K562 (cell line): ENCODE measurements around the gene ABLIM2. TPM values are rescaled to one million over a fixed set of nuclear protein-coding genes. Genes with fewer than 3 reads are reported as not detected.

Experiments used
- ATAC-seq: fragments of 200-7000 bp; cut with Tn5 transposase; 3 replicates; pipeline ENCODE4 v1.9.1; 2020; ENCODE audit warnings: moderate library complexity
- BruUV-seq: library from RNA; stranded (reverse); fragments of 400-500 nt; replicated peaks from 2 replicates; lab custom pipeline; 2021; lab: Mats Ljungman, UMichigan
- CTCF ChIA-PET: fragments of 300-600 bp; formaldehyde crosslinking; extraction: SDS; loops from one replicate; lab custom pipeline; 2021; ENCODE audit warnings: low intra/inter-chr PET ratio; lab: Yijun Ruan, JAX
- POLR2A ChIA-PET: fragments of 300-600, 350-650 bp; sonication (Branson Sonifier 250); formaldehyde crosslinking; extraction: SDS; loops from one replicate; lab custom pipeline; 2021; ENCODE audit warnings: antibody characterized with exemption, inconsistent platforms; lab: Yijun Ruan, JAX
- DNase-seq, 4 experiments: peaks; one replicate each; pipeline versions ENCODE4 v3.0.0 to v3.0.0-alpha.2; 2011 to 2018; ENCODE audit warnings: low spot score in 3 of 4, mixed read lengths in 3 of 4; ENCODE audit errors: extremely low read depth in 1 of 4
- FAIRE-seq: peaks from 2 replicates; lab custom pipeline; 2011; peaks lifted over from hg19 to GRCh38; lab: Jason Lieb, UNC
- H2AFZ ChIP-seq: 2 replicates; pipeline ENCODE4 v1.6.0; 2011; ENCODE audit warnings: low read depth, low read length, control low read depth, inconsistent platforms
- H3K27ac ChIP-seq: fragments of 200-600 bp; 3 replicates; pipeline ENCODE4 v1.8.0; 2011; ENCODE audit warnings: low read depth, mild to moderate bottlenecking, control low read depth, inconsistent platforms, low read length, moderate library complexity, mixed read lengths; ENCODE audit errors: extremely low read depth
- H3K27me3 ChIP-seq, 2 experiments: fragments of 300-600 bp in 1 of 2; 2 replicates in 1 of 2; 3 replicates in 1 of 2; pipeline versions ENCODE4 v1.6.0 to v1.8.0; 2011; ENCODE audit warnings: inconsistent platforms in 2 of 2, low read length in 2 of 2, mild to moderate bottlenecking in 1 of 2, mixed read lengths in 1 of 2, moderate library complexity in 1 of 2; ENCODE audit not compliant: control insufficient read depth in 2 of 2, insufficient read depth in 2 of 2
- H3K36me3 ChIP-seq: fragments of 300-600 bp; 3 replicates; pipeline ENCODE4 v1.8.0; 2011; ENCODE audit warnings: mild to moderate bottlenecking, low read length, inconsistent platforms; ENCODE audit not compliant: control insufficient read depth, insufficient read depth
- H3K4me1 ChIP-seq, 2 experiments: fragments of 200-600 bp in 1 of 2; replicated peaks in 1 of 2; 2 replicates in 1 of 2; 3 replicates in 1 of 2; pipeline versions ENCODE4 v1.5.1 to v1.8.0; 2011; ENCODE audit warnings: inconsistent platforms in 2 of 2, low read length in 2 of 2, mild to moderate bottlenecking in 1 of 2, mixed read lengths in 1 of 2, moderate library complexity in 1 of 2; ENCODE audit not compliant: control insufficient read depth in 2 of 2, insufficient read depth in 2 of 2
- H3K4me2 ChIP-seq: 2 replicates; pipeline ENCODE4 v1.6.1; 2011; ENCODE audit warnings: low read length, control low read depth, inconsistent platforms, mixed read lengths; ENCODE audit not compliant: insufficient read depth
- H3K4me3 ChIP-seq: fragments of 200-600 bp; sonication (generic), shearing (Covaris generic); 2 replicates; pipeline ENCODE4 v1.5.1; 2016; ENCODE audit warnings: control low read depth, inconsistent platforms
- H3K79me2 ChIP-seq: fragments of 200-600 bp; 3 replicates; pipeline ENCODE4 v1.8.0; 2011; ENCODE audit warnings: low read length, inconsistent platforms; ENCODE audit not compliant: control insufficient read depth, insufficient read depth
- H3K9ac ChIP-seq, 2 experiments: 2 replicates each; pipeline versions ENCODE4 v1.6.0 to v1.6.1; 2011; ENCODE audit warnings: low read depth in 2 of 2, low read length in 2 of 2, control low read depth in 1 of 2, inconsistent platforms in 1 of 2, mild to moderate bottlenecking in 1 of 2, mixed read lengths in 1 of 2; ENCODE audit not compliant: insufficient read depth in 1 of 2
- H3K9me1 ChIP-seq: one replicate; pipeline ENCODE4 v1.6.0; 2011; ENCODE audit warnings: inconsistent platforms, mild to moderate bottlenecking, low read length, moderate library complexity; ENCODE audit not compliant: control insufficient read depth, insufficient read depth
- H3K9me3 ChIP-seq: replicated peaks from 2 replicates; pipeline ENCODE4 v1.5.1; 2011; ENCODE audit warnings: low read depth, low read length, inconsistent platforms; ENCODE audit not compliant: control insufficient read depth, insufficient read depth
- H4K20me1 ChIP-seq: replicated peaks from 2 replicates; pipeline ENCODE4 v1.6.1; 2011; ENCODE audit warnings: low read length, inconsistent platforms, mixed read lengths; ENCODE audit not compliant: control insufficient read depth, insufficient read depth
- BCOR ChIP-seq: fragments of 450-650 bp; IDR thresholded peaks from 2 replicates; pipeline ENCODE4 v1.6.1; 2016
- FOXK1 ChIP-seq: sonication (generic); formaldehyde crosslinking; IDR thresholded peaks from 2 replicates; pipeline ENCODE4 v1.8.0; 2022; ENCODE audit warnings: missing genetic modification reagents, mild to moderate bottlenecking, borderline replicate concordance
- MBD2 ChIP-seq: sonication (generic); IDR thresholded peaks from 2 replicates; pipeline ENCODE4 v1.6.1; 2016; ENCODE audit warnings: low read depth, borderline replicate concordance
- MTA2 ChIP-seq: fragments of 450-650 bp; IDR thresholded peaks from 2 replicates; pipeline ENCODE4 v1.6.1; 2016; ENCODE audit warnings: low read depth
- NCOA2 ChIP-seq, 2 experiments: fragments of 450-650 bp; IDR thresholded peaks; 2 replicates each; pipeline ENCODE4 v1.6.1; 2018; ENCODE audit warnings: mild to moderate bottlenecking in 2 of 2, moderate library complexity in 1 of 2; ENCODE audit not compliant: partially characterized antibody in 2 of 2
- SETDB1 ChIP-seq: IDR thresholded peaks from one replicate; pipeline ENCODE4 v1.6.1; 2012; ENCODE audit warnings: low read length, control low read depth, inconsistent platforms
- SIX5 ChIP-seq, 2 experiments: IDR thresholded peaks; 2 replicates each; pipeline ENCODE4 v1.6.1; 2011; ENCODE audit warnings: low read length in 2 of 2, borderline replicate concordance in 1 of 2, low read depth in 1 of 2, mild to moderate bottlenecking in 1 of 2, moderate library complexity in 1 of 2; ENCODE audit not compliant: insufficient read depth in 1 of 2
- SREBF2 ChIP-seq: sonication (generic); formaldehyde crosslinking; IDR thresholded peaks from 2 replicates; pipeline ENCODE4 v1.4.0; 2020; ENCODE audit warnings: mild to moderate bottlenecking, missing genetic modification reagents
- U2AF2 ChIP-seq: fragments of 200-400 bp; formaldehyde crosslinking; optimal IDR thresholded peaks from 2 replicates; pipeline ENCODE3; 2017; ENCODE audit warnings: low read depth, mild to moderate bottlenecking, low read length
- ZNF785 ChIP-seq: fragments of 250-450 bp; sonication (Bioruptor Pico); IDR thresholded peaks from 2 replicates; pipeline ENCODE4 v1.4.0; 2020; ENCODE audit warnings: mild to moderate bottlenecking
- WGBS: fragments of 100-300 bp; shearing (Covaris generic); methylation state at CpG from one replicate; pipeline ENCODE4 v1.1.6; 2016; ENCODE audit warnings: low coverage, mixed read lengths; ENCODE audit not compliant: insufficient coverage; ENCODE audit errors: missing lambda C conversion rate; 5-methylcytosine and 5-hydroxymethylcytosine counted together
- in situ Hi-C: fragments of 300-500 bp; cut with MboI; formaldehyde crosslinking; loops from 4 replicates; pipeline ENCODE4 v1.15.0; 2018; ENCODE audit warnings: inconsistent platforms, mixed read lengths
- intact Hi-C: fragments of 100-400 bp; cut with micrococcal nuclease; formaldehyde crosslinking; loops from 2 replicates; pipeline ENCODE4 v1.14.2; 2022
- polyA plus RNA-seq, 8 experiments: library from polyadenylated mRNA; depleted of rRNA in 4 of 8; stranded (reverse) in 5 of 8; unstranded in 3 of 8; fragments of >200 nt; fragmentation: Nextera tagmentation in 2 of 8; fragmentation: Illumina TruSeq in 1 of 8; extraction: Ambion mirVana in 2 of 8; extraction: Trizol in 1 of 8; gene quantifications; 2 replicates each; pipeline versions ENCODE4 v1.2.1 to v1.2.3, GENCODE V29; 2011 to 2014; ENCODE audit warnings: inconsistent platforms in 1 of 8, missing spikeins in 1 of 8
- total RNA-seq, 7 experiments: library from RNA; depleted of rRNA in 6 of 7; stranded (reverse); fragments of >200 nt in 6 of 7; fragmentation: Illumina TruSeq in 2 of 7; extraction: Trizol in 2 of 7; gene quantifications; 2 replicates each; pipeline versions ENCODE4 v1.2.1 to v1.2.3, GENCODE V29; 2011 to 2021; ENCODE audit warnings: low replicate concordance in 1 of 7
- TF ChIP-seq, protein P1 (sequence below): IDR thresholded peaks from 3 replicates; pipeline ENCODE4 v1.6.1; 2011; ENCODE audit warnings: borderline replicate concordance, mild to moderate bottlenecking; ENCODE audit not compliant: insufficient read length, insufficient read depth
- TF ChIP-seq, protein P2 (sequence below), 2 experiments: fragments of 450-650 bp in 1 of 2; IDR thresholded peaks; 2 replicates each; pipeline ENCODE4 v1.6.1; 2011 to 2017; ENCODE audit warnings: low read depth in 2 of 2, antibody characterized with exemption in 1 of 2, borderline replicate concordance in 1 of 2, low read length in 1 of 2, mild to moderate bottlenecking in 1 of 2, mixed read lengths in 1 of 2; ENCODE audit not compliant: control insufficient read depth in 1 of 2
- TF ChIP-seq, protein P3 (sequence below): IDR thresholded peaks from 2 replicates; pipeline ENCODE4 v1.6.1; 2011; ENCODE audit warnings: borderline replicate concordance, low read depth, mild to moderate bottlenecking, moderate library complexity, low read length; ENCODE audit not compliant: insufficient read depth, poor library complexity, severe bottlenecking

Gene ABLIM2
- total and polyA plus RNA-seq, 9 of the 15 experiments (the other 6 are each of a cell fraction or from before 2014, with no cell fraction given), result not detected

DNA sequence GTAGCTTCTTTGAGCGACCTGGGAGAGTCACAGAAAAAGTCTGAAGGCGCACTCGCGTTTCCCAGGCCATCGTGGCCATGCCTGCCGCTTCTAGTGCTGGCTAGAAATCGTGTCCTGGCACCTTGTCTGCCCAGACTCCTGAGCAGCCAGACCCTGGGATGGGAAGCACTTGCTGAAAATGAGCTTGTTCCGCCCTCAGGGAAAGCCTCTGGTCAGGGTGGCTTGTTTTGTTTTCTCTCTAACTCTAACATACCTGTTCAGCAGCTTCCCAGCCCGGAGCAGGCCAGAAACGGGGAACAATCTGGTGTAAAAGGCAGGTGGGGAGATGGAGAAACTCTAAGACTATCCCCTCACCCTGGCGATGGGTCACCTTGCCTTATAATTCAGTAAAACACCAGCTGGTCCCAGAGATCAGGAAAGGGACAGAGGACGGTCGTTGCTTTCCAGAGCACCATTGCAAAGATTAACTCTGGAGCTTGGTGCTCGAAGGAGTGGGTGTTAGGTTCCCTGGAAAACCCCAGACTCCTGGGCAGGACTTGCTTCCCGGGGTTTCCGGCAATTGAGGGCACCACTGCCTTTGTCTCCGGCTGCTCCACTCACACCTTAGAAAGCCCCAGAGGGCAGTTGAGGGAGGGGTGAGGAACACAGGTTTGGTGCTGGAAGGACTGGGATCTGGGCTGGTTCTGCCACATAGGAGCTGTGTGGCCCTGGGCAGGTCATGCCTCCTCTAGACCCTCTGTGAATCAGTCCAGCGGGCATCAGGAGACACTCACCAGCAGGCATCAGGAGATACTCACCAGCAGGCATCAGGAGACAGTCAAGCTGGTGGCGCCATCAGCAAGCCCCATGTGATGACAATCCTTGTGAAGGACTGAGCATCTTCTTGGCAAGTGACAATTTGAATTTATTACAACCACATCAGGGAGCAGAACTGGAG lies 36.0 kb upstream of the ABLIM2 start:
- Histone ChIP-seq H3K4me3 (no peak overlapping the region), H3K4me1 (peaks cover 6 to 19% of the 10 kb centered on the region in 2 experiments; a peak in 4 of 5 replicates), H4K20me1 (no peaks in the 10 kb centered on the region; the same call in 1 of the 2 replicates), H3K9me3 (no peaks in the 10 kb centered on the region), H2AFZ (no peak overlapping the region), H3K4me2 (no peak overlapping the region), H3K27ac (no peak overlapping the region), H3K9me1 (no peaks in the 10 kb centered on the region), H3K79me2 (no peaks in the 10 kb centered on the region), H3K27me3 (peaks cover 0 to 52% of the 10 kb centered on the region in 2 experiments; a peak in 2 of 5 replicates), H3K9ac (no peak overlapping the region), H3K36me3 (no peaks in the 10 kb centered on the region)
- 3% methylated on average over 18 of the region's 19 CpGs for WGBS
- intact Hi-C loops (no loop called here), in situ Hi-C loops (no loop called here)
- ATAC-seq (no peak), FAIRE-seq (no peak), DNase-seq (no peak)
- no TSS peak for BruUV-seq
- ChIA-PET CTCF (no interaction called here), POLR2A (interaction anchor here (0.6 to 1.9 kb wide), 3 partner anchors 11 to 166 kb away, joined by 3 to 6 read pairs (median 5); no protein-coding TSS in a partner anchor)
- TF ChIP-seq, protein P1, sequence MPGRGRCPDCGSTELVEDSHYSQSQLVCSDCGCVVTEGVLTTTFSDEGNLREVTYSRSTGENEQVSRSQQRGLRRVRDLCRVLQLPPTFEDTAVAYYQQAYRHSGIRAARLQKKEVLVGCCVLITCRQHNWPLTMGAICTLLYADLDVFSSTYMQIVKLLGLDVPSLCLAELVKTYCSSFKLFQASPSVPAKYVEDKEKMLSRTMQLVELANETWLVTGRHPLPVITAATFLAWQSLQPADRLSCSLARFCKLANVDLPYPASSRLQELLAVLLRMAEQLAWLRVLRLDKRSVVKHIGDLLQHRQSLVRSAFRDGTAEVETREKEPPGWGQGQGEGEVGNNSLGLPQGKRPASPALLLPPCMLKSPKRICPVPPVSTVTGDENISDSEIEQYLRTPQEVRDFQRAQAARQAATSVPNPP, result no peak
- TF ChIP-seq, protein P2, sequence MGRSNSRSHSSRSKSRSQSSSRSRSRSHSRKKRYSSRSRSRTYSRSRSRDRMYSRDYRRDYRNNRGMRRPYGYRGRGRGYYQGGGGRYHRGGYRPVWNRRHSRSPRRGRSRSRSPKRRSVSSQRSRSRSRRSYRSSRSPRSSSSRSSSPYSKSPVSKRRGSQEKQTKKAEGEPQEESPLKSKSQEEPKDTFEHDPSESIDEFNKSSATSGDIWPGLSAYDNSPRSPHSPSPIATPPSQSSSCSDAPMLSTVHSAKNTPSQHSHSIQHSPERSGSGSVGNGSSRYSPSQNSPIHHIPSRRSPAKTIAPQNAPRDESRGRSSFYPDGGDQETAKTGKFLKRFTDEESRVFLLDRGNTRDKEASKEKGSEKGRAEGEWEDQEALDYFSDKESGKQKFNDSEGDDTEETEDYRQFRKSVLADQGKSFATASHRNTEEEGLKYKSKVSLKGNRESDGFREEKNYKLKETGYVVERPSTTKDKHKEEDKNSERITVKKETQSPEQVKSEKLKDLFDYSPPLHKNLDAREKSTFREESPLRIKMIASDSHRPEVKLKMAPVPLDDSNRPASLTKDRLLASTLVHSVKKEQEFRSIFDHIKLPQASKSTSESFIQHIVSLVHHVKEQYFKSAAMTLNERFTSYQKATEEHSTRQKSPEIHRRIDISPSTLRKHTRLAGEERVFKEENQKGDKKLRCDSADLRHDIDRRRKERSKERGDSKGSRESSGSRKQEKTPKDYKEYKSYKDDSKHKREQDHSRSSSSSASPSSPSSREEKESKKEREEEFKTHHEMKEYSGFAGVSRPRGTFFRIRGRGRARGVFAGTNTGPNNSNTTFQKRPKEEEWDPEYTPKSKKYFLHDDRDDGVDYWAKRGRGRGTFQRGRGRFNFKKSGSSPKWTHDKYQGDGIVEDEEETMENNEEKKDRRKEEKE (IDR thresholded peaks at IDR 0.05; ENCODE audit: borderline replicate concordance in 1 of 2, control insufficient read depth in 1 of 2, low read depth in 2 of 2, low read length in 1 of 2), result no peak
- no peak for TF ChIP-seq ZNF785 (CRISPR knock-in tag)
- no peak for TF ChIP-seq NCOA2 (IDR thresholded peaks at IDR 0.05; ENCODE audit: partially characterized antibody in 2 of 2)
- TF ChIP-seq U2AF2, result no peak
- TF ChIP-seq, protein P3, sequence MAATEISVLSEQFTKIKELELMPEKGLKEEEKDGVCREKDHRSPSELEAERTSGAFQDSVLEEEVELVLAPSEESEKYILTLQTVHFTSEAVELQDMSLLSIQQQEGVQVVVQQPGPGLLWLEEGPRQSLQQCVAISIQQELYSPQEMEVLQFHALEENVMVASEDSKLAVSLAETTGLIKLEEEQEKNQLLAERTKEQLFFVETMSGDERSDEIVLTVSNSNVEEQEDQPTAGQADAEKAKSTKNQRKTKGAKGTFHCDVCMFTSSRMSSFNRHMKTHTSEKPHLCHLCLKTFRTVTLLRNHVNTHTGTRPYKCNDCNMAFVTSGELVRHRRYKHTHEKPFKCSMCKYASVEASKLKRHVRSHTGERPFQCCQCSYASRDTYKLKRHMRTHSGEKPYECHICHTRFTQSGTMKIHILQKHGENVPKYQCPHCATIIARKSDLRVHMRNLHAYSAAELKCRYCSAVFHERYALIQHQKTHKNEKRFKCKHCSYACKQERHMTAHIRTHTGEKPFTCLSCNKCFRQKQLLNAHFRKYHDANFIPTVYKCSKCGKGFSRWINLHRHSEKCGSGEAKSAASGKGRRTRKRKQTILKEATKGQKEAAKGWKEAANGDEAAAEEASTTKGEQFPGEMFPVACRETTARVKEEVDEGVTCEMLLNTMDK, result no peak
- no peak for TF ChIP-seq SIX5 (IDR thresholded peaks at IDR 0.05; ENCODE audit: borderline replicate concordance in 1 of 2, insufficient read depth in 1 of 2, low read depth in 1 of 2, low read length in 2 of 2)
- TF ChIP-seq MBD2, result no peak
- TF ChIP-seq SETDB1, result no peak
- TF ChIP-seq SREBF2 (CRISPR knock-in tag), result no peak
- TF ChIP-seq BCOR, result no peak
- no peak for TF ChIP-seq FOXK1
- TF ChIP-seq MTA2, result no peak
